Adrenal gland (tissue), 5 donors: ENCODE measurements around the gene CFHR4.

Source experiments
- POLR2A ChIP-seq, 2 donors: fragments of 450-650 bp; IDR thresholded peaks; one replicate each; pipeline ENCODE4 v1.6.1; 2017; ENCODE audit warnings: antibody characterized with exemption in 2 of 2, mild to moderate bottlenecking in 2 of 2, moderate library complexity in 1 of 2
- TF ChIP-seq, protein P1 (sequence below), 6 experiments: fragments of 450-650 bp in 4 of 6; fragments of 200-600 bp in 2 of 6; sonication (generic) in 1 of 6; IDR thresholded peaks; 1 replicate in 5 of 6; 2 replicates in 1 of 6; pipeline versions ENCODE4 v1.5.1 to v1.8.0; 2016 to 2021; ENCODE audit warnings: antibody characterized with exemption in 6 of 6, mild to moderate bottlenecking in 2 of 6, moderate library complexity in 1 of 6
- donor health status: DM: no; HTN: no; CAD: no.

DNA sequence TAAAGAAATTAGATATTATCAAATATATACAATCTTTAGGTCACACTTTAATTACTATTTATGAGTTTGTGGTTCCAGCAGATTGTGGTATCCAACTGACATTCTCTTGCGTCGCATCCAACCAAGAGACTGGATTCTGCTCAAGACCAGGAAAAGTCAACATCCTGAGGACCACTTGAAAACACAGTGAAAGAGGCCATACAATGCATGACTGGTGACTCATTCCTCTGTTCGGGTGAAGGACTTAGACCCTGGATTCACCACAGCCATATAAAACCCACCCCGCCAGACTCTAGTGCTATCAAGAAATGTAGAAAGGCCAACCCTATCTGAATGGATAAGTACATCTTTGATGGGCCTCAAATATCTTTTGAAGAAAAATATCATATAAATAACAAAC is 14.5 kb upstream of the CFHR4 start:
- TF ChIP-seq, protein P1, sequence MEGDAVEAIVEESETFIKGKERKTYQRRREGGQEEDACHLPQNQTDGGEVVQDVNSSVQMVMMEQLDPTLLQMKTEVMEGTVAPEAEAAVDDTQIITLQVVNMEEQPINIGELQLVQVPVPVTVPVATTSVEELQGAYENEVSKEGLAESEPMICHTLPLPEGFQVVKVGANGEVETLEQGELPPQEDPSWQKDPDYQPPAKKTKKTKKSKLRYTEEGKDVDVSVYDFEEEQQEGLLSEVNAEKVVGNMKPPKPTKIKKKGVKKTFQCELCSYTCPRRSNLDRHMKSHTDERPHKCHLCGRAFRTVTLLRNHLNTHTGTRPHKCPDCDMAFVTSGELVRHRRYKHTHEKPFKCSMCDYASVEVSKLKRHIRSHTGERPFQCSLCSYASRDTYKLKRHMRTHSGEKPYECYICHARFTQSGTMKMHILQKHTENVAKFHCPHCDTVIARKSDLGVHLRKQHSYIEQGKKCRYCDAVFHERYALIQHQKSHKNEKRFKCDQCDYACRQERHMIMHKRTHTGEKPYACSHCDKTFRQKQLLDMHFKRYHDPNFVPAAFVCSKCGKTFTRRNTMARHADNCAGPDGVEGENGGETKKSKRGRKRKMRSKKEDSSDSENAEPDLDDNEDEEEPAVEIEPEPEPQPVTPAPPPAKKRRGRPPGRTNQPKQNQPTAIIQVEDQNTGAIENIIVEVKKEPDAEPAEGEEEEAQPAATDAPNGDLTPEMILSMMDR (IDR thresholded peaks at IDR 0.05): no peak
- TF ChIP-seq POLR2A (IDR thresholded peaks at IDR 0.05): no peak
